G401 (cell line): ENCODE data around the gene DDX50. TPM values are rescaled to one million over a fixed set of nuclear protein-coding genes. Genes with fewer than 3 reads are reported as not detected.
"Not testable (repeated sequence)": the region's sequence is repeated elsewhere in the genome, so short reads cannot be mapped to it uniquely, and the experiment has no call there.

ENCODE experiments used
- DNase-seq: peaks from one replicate; pipeline ENCODE4 v3.0.0-alpha.2; 2015; ENCODE audit warnings: low spot score
- in situ Hi-C: cut with HindIII; loops from 2 replicates; pipeline ENCODE4 v1.10.0; 2016; ENCODE audit warnings: low sequenced_read_pairs, mixed read lengths
- total RNA-seq: library from RNA; depleted of rRNA; stranded (reverse); fragments of >200 nt; shearing (Covaris generic); gene quantifications from 2 replicates; pipeline ENCODE4 v1.2.3, GENCODE V29; 2014; rRNA removed

The DDX50 gene
- total RNA-seq, result 31.6 and 32.8 TPM in 2 replicates

- DNase-seq, result peak; percentile 100
- in situ Hi-C loops, result no loop called here
Observed at GRCh38 chr10:68901105-68901927, at the start of gene DDX50. DDX50 (plus strand) TSS chr10:68901315; CDS start chr10:68901385, 70 bp downstream.

GRCh38 chr10:68856352-68856751 lies 44.8 kb upstream of the DDX50 start:
- in situ Hi-C loops, result no loop called here
- no peak for DNase-seq

- DNase-seq, result no peak
- in situ Hi-C loops, result no loop called here
Observed at GRCh38 chr10:68857005-68857404, 44.1 kb upstream of the DDX50 start.

GRCh38 chr10:68861253-68861652 lies 39.9 kb upstream of the DDX50 start:
- in situ Hi-C loops, result no loop called here
- DNase-seq, result no peak

GRCh38 chr10:68864611-68865010 lies 36.5 kb upstream of the DDX50 start:
- no peak for DNase-seq
- in situ Hi-C loops, result no loop called here

GRCh38 chr10:68868173-68868572 lies 32.9 kb upstream of the DDX50 start:
- in situ Hi-C loops, DNase-seq: not testable (repeated sequence)

GRCh38 chr10:68869623-68870022 lies 31.5 kb upstream of the DDX50 start:
- DNase-seq, result no peak
- in situ Hi-C loops, result no loop called here

GRCh38 chr10:68870061-68870460 lies 31.1 kb upstream of the DDX50 start:
- DNase-seq, result no peak
- in situ Hi-C loops, result no loop called here

GRCh38 chr10:68870545-68871104 lies 30.5 kb upstream of the DDX50 start:
- in situ Hi-C loops, result no loop called here
- no peak for DNase-seq

GRCh38 chr10:68871105-68871711 lies 29.9 kb upstream of the DDX50 start:
- in situ Hi-C loops, result no loop called here
- no peak for DNase-seq

GRCh38 chr10:68871731-68872342 lies 29.3 kb upstream of the DDX50 start:
- in situ Hi-C loops, result no loop called here
- peak; percentile 16 for DNase-seq

- DNase-seq, result no peak
- in situ Hi-C loops, result no loop called here
Observed at GRCh38 chr10:68876246-68877138, 24.6 kb upstream of the DDX50 start.

GRCh38 chr10:68877482-68878110 lies 23.5 kb upstream of the DDX50 start:
- in situ Hi-C loops, result no loop called here
- DNase-seq, result no peak

GRCh38 chr10:68878496-68878895 lies 22.6 kb upstream of the DDX50 start:
- in situ Hi-C loops, result no loop called here
- no peak for DNase-seq

- no peak for DNase-seq
- in situ Hi-C loops, result no loop called here
Observed at GRCh38 chr10:68879628-68880027, 21.5 kb upstream of the DDX50 start.

- DNase-seq, result no peak
- in situ Hi-C loops, result no loop called here
Observed at GRCh38 chr10:68880181-68880580, 20.9 kb upstream of the DDX50 start.

GRCh38 chr10:68895041-68895440 lies 6.1 kb upstream of the DDX50 start:
- DNase-seq, result no peak
- in situ Hi-C loops, result no loop called here

GRCh38 chr10:68897336-68897741 lies 3.8 kb upstream of the DDX50 start:
- in situ Hi-C loops, result no loop called here
- DNase-seq, result peak; percentile 78
